OCI-LY3 (cell line): ENCODE data around the gene DGLUCY.

Experiments used
- H2AFZ ChIP-seq: fragments of 200-600, 300-600 bp; shearing (Covaris generic); 2 replicates; pipeline ENCODE4 v1.6.0; 2014; ENCODE audit warnings: antibody characterized with exemption, low read depth, low read length
- H3K27ac ChIP-seq: fragments of 200-600, 300-600 bp; sonication (generic); 2 replicates; pipeline ENCODE4 v1.5.1; 2014; ENCODE audit warnings: mild to moderate bottlenecking, low read length, moderate library complexity, mixed read lengths
- H3K27me3 ChIP-seq: fragments of 200-600, 300-600 bp; sonication (generic); 2 replicates; pipeline ENCODE4 v1.6.1; 2014; ENCODE audit warnings: low read depth, low read length, mixed read lengths
- H3K36me3 ChIP-seq: fragments of 200-600, 300-600 bp; sonication (generic); replicated peaks from 2 replicates; pipeline ENCODE3; 2014; ENCODE audit warnings: low read depth, low read length, mixed read lengths
- H3K4me1 ChIP-seq: fragments of 300-600, 200-600 bp; sonication (generic); 2 replicates; pipeline ENCODE4 v1.6.1; 2014; ENCODE audit warnings: low read length, mixed read lengths
- H3K4me2 ChIP-seq: fragments of 200-600, 300-600 bp; sonication (generic); 2 replicates; pipeline ENCODE4 v1.6.1; 2014; ENCODE audit warnings: low read length, mixed read lengths
- H3K4me3 ChIP-seq: fragments of 300-600, 200-600 bp; sonication (generic); 2 replicates; pipeline ENCODE4 v1.5.1; 2014; ENCODE audit warnings: antibody characterized with exemption, mild to moderate bottlenecking, low read length, moderate library complexity
- H3K79me2 ChIP-seq: fragments of 300-600, 200-600 bp; shearing (Covaris generic); 2 replicates; pipeline ENCODE4 v1.6.1; 2014; ENCODE audit warnings: mild to moderate bottlenecking, low read length, mixed read lengths
- H3K9ac ChIP-seq: fragments of 300-600, 200-600 bp; shearing (Covaris generic); 2 replicates; pipeline ENCODE4 v1.6.0; 2014; ENCODE audit warnings: mild to moderate bottlenecking, low read length, moderate library complexity
- H3K9me3 ChIP-seq: fragments of 200-600, 300-600 bp; shearing (Covaris generic); 2 replicates; pipeline ENCODE4 v1.6.1; 2014; ENCODE audit warnings: low read length, mixed read lengths; ENCODE audit not compliant: insufficient read depth
- H4K20me1 ChIP-seq: fragments of 200-600, 300-600 bp; sonication (generic); 2 replicates; pipeline ENCODE4 v1.6.1; 2016; ENCODE audit warnings: low read length, mixed read lengths; ENCODE audit not compliant: insufficient read depth
- EZH2phosphoT487 ChIP-seq: fragments of 200-600 bp; shearing (Covaris generic); IDR thresholded peaks from 2 replicates; pipeline ENCODE4 v1.6.1; 2018; ENCODE audit warnings: antibody characterized with exemption, mixed run types, low read depth
- TF ChIP-seq, protein P1 (sequence below): fragments of 200-600, 300-600 bp; sonication (generic); IDR thresholded peaks from 2 replicates; pipeline ENCODE4 v1.5.1; 2014; ENCODE audit warnings: antibody characterized with exemption, low read length, low read depth

DGLUCY gene

DNA sequence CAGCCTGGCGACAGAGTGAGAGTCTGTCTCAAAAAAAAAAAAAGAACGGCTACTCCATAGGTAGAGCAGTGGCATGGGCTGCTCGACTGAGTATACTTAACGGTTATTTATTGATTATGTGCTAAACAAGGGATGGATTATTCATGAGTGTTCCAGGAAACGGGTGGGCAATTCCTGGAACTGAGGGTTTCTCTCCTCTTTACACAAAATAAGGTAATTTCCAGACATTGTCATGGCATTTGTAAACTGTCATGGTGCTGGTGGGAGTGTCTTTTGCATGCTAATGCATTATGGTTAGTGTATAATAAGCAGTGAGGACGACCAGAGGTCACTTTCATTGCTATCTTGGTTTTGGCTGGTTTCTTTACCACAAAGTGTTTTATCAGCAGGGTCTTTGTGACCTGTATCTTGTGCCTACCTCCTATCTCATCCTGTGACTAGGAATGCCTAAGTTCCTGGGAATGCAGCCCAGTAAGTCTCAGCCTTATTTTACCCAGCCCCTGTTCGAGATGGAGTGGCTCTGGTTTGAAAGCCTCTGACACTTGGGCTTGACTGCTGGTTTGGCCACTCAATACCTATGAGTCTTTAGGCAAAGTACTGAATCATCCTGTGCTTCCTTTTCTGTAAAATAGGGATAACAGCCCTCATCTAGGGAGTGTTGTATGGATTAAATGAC is 3.2 kb downstream of the DGLUCY start:
- Histone ChIP-seq H3K36me3 (peaks cover 28% of the 10 kb centered on the region), H3K4me3 (no peak overlapping the region), H3K4me2 (no peak overlapping the region), H3K27me3 (no peaks in the 10 kb centered on the region), H2AFZ (no peak overlapping the region), H3K9me3 (no peaks in the 10 kb centered on the region), H3K79me2 (peaks cover 73% of the 10 kb centered on the region), H3K9ac (no peak overlapping the region), H3K4me1 (peaks cover 20% of the 10 kb centered on the region), H3K27ac (no peak overlapping the region), H4K20me1 (peaks cover 9% of the 10 kb centered on the region)
- TF ChIP-seq, protein P1, sequence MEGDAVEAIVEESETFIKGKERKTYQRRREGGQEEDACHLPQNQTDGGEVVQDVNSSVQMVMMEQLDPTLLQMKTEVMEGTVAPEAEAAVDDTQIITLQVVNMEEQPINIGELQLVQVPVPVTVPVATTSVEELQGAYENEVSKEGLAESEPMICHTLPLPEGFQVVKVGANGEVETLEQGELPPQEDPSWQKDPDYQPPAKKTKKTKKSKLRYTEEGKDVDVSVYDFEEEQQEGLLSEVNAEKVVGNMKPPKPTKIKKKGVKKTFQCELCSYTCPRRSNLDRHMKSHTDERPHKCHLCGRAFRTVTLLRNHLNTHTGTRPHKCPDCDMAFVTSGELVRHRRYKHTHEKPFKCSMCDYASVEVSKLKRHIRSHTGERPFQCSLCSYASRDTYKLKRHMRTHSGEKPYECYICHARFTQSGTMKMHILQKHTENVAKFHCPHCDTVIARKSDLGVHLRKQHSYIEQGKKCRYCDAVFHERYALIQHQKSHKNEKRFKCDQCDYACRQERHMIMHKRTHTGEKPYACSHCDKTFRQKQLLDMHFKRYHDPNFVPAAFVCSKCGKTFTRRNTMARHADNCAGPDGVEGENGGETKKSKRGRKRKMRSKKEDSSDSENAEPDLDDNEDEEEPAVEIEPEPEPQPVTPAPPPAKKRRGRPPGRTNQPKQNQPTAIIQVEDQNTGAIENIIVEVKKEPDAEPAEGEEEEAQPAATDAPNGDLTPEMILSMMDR: no peak
- no peak for TF ChIP-seq EZH2phosphoT487

DNA sequence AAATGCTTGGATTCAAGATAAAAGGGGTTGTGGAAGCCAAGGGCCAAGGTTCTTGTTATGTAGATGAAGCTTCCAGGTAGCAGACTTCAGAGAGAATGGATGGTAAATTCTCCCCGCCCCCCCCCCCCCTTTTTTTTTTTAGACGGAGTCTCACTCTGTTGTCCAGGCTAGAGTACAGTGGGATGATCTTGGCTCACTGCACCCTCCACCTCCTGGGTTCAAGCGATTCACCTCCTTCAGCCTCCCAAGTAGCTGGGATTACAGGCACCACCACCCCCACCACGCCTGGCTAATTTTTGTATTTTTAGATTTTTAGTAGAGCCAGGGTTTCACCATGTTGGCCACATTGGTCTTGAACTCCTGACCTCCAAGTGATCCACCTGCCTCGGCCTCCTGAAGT is 4.1 kb downstream of the DGLUCY start:
- H3K4me3 ChIP-seq: no peak overlapping the region
- H4K20me1 ChIP-seq: peaks cover 9% of the 10 kb centered on the region
- peaks cover 20% of the 10 kb centered on the region for H3K4me1 ChIP-seq
- no peak overlapping the region for H3K9ac ChIP-seq
- no peaks in the 10 kb centered on the region for H3K27me3 ChIP-seq
- peaks cover 30% of the 10 kb centered on the region for H3K36me3 ChIP-seq
- H3K4me2 ChIP-seq: no peak overlapping the region
- H3K79me2 ChIP-seq: peaks cover 77% of the 10 kb centered on the region
- TF ChIP-seq, protein P1: no peak
- no peak for TF ChIP-seq EZH2phosphoT487
- no peaks in the 10 kb centered on the region for H3K9me3 ChIP-seq
- H2AFZ ChIP-seq: no peak overlapping the region
- no peak overlapping the region for H3K27ac ChIP-seq

DNA sequence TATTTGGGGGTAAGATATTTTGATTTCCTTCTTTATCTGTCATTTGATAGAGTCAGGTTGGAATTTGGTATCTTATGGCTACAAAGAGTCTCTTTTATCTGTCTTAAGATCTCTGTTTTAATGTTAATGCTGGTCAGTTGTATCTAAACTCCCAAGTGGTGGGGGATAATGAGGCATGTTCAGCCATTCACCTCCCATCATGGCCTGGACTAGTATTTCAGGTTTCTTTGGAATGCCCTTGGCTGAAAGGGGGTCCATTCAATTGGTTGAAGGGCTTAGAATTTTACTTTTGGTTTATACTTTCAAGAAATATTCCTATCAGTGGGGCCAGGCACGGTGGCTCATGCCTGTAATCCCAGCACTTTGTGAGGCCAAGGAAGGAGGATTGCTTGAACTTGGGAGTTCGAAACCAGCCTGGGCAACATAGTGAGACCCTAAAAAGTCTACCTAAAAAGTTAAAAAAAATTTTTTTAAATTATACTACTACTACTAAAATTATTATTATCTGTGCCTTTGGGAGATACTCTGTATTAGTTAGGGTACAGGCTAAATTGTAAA is 4.7 kb downstream of the DGLUCY start:
- Histone ChIP-seq H3K4me3 (no peak overlapping the region), H4K20me1 (peaks cover 9% of the 10 kb centered on the region), H3K9ac (no peak overlapping the region), H3K9me3 (no peaks in the 10 kb centered on the region), H3K27me3 (no peaks in the 10 kb centered on the region), H2AFZ (no peak overlapping the region), H3K4me2 (no peak overlapping the region), H3K4me1 (peaks cover 14% of the 10 kb centered on the region), H3K36me3 (peaks cover 36% of the 10 kb centered on the region), H3K27ac (no peak overlapping the region), H3K79me2 (peaks cover 79% of the 10 kb centered on the region)
- no peak for TF ChIP-seq EZH2phosphoT487
- TF ChIP-seq, protein P1: no peak

DNA sequence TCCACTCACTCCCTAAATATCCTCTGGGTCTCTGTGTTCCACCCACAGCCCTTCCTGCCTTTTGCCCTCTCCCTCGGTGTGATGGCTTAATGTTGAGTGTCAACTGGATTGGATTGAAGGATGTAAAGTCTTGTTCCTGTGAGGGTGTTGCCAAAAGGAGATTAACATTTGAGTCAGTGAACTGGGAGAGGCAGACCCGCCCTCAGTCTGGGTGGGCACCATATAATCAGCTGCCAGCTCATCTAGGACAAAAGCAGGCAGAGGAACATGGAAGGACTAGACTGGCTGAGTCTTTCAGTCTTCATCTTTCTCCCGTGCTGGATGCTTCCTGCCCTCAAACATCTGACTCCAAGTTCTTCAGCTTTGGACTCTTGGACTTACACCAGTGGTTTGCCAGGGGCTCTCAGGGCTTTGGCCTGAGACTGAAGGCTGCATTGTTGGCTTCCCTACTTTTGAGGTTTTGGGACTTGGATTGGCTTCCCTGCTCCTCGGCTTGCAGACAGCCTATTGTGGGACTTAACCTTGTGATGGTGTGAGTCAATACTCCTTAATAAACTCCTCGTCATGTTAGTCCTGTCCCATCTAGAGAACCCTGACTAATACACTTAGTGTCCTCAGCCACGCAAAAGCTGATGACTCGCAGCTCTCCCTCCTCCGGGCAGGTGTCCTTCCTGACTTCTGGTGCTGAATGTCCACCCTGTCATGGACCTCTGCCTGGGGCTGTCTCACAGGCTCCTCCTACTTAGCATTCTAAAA is 5.9 kb downstream of the DGLUCY start:
- H3K36me3 ChIP-seq: peaks cover 41% of the 10 kb centered on the region
- H3K9me3 ChIP-seq: no peaks in the 10 kb centered on the region
- no peak overlapping the region for H3K27ac ChIP-seq
- TF ChIP-seq, protein P1: no peak
- TF ChIP-seq EZH2phosphoT487: no peak
- H3K9ac ChIP-seq: no peak overlapping the region
- H4K20me1 ChIP-seq: peaks cover 9% of the 10 kb centered on the region
- no peak overlapping the region for H3K4me2 ChIP-seq
- H3K4me3 ChIP-seq: no peak overlapping the region
- H3K4me1 ChIP-seq: peaks cover 19% of the 10 kb centered on the region
- H2AFZ ChIP-seq: no peak overlapping the region
- no peaks in the 10 kb centered on the region for H3K27me3 ChIP-seq
- peaks cover 80% of the 10 kb centered on the region for H3K79me2 ChIP-seq
